ENCODE measurements around the gene BRICD5. TPM values are rescaled to one million over a fixed set of nuclear protein-coding genes. Genes with fewer than 3 reads are reported as not detected.
A peak's percentile ranks its signal among the peaks of the same experiment; 100 is the strongest.

BRICD5 gene
- total and polyA plus RNA-seq, 2 of the 13 experiments (the other 11 are each of a cell fraction or from before 2014, with no cell fraction given), result 1.6 to 5.8 TPM

DNA sequence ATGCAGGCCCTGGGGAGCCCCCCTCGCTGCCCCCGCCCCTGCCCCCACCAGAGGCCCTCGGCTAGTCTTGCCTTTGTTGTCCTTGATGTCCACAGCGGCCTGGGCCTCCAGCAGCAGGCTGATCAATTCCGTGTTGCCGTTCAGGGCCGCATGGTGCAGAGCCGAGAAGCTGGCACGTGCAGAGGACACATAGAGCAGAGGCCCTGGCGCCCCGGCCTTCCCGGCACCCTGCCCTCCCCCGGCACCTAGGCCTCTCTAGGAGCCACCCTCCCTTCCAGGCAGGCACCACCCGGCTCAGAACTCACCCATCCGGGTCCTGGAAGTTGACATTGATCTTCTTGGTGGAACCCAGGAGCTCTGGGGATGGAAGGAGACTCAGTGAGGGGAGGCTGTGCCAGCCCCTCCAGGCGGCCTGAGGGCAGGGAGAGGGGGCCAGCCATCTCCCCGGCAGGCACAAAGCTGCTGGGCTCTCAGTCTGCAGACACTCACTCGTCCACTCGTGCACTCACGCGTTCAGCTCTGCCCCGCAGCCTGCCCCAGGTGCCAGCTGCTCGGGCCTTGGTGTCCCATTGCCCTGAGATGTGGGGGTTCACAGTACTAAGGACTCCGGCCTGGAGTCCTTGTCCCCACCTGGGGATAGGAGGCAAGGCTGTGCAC lies 20.5 kb downstream of the BRICD5 start:
- ChIA-PET CTCF (ENCODE audit: low intra/inter-chr PET ratio, low total read pairs) (no interaction called here), POLR2A (interaction anchor here (0.7 to 3.5 kb wide), 8 partner anchors 15 to 181 kb away, joined by 3 to 29 read pairs (median 3); partner anchors contain the start of genes ECI1, PGP and TRAF7)
- in situ Hi-C loops (cut with HindIII; ENCODE audit: extremely low pct_ligation_motif_present, low pct_unique_long_range_greater_than_20kb), result no loop called here
- Histone ChIP-seq H3K4me1 (ENCODE audit: insufficient read depth, low read length) (peaks cover 45% of the 10 kb centered on the region), H3K79me2 (ENCODE audit: insufficient read depth, low read length) (no peaks in the 10 kb centered on the region), H3K27me3 (ENCODE audit: control insufficient read depth in 1 of 2, insufficient read depth in 2 of 2, low read length in 2 of 2) (0 out of 5 replicates have a peak, but pooled peaks cover 0 to 5% of the 10 kb centered on the region in 2 experiments), H3K36me3 (replicated peaks in 1 of 2; ENCODE audit: control insufficient read depth in 1 of 2, insufficient read depth in 2 of 2, low read length in 2 of 2) (no peaks in the 10 kb centered on the region), H3K4me2 (ENCODE audit: low read depth, low read length) (peak overlapping the region; percentile 61), H3K9me3 (ENCODE audit: low read length) (no peaks in the 10 kb centered on the region), H3K9ac (ENCODE audit: insufficient read depth, low read depth, low read length) (peak overlapping the region; percentile 56), H3K4me3 (replicated peaks in 1 of 3; ENCODE audit: insufficient read depth in 1 of 3, low read depth in 2 of 3, low read length in 3 of 3) (peak overlapping the region in 1 of 3 experiments; percentile 45; a peak in 2 of 6 replicates), H2AFZ (ENCODE audit: low read length) (no peak overlapping the region), H4K20me1 (ENCODE audit: insufficient read depth, low read length) (no peaks in the 10 kb centered on the region), H3K27ac (ENCODE audit: extremely low read length, insufficient read depth, low read length) (peak overlapping the region; percentile 48)
- intact Hi-C loops (cut with micrococcal nuclease; ENCODE audit: unreplicated experiment), result no loop called here
- DNase-seq (ENCODE audit: low spot score) (peak; percentile 31), FAIRE-seq (no peak), ATAC-seq (peak; percentile 52)
- 33% methylated on average over 7 of the region's 24 CpGs for WGBS (ENCODE audit: low lambda C conversion rate)
- BruUV-seq (replicated peaks), result no TSS peak
- TF ChIP-seq RAD21 (CRISPR knock-in tag; IDR thresholded peaks at IDR 0.05) (0 out of 2 replicates have a peak, but pooled peaks have one; percentile 13), ZMYM2 (CRISPR knock-in tag; IDR thresholded peaks at IDR 0.05) (no peak), NAIF1 (CRISPR knock-in tag; IDR thresholded peaks at IDR 0.05; ENCODE audit: borderline replicate concordance) (no peak), MAF1 (CRISPR knock-in tag; IDR thresholded peaks at IDR 0.05; ENCODE audit: borderline replicate concordance) (no peak), RARA (CRISPR knock-in tag; IDR thresholded peaks at IDR 0.05) (0 out of 2 replicates have a peak, but pooled peaks have one; percentile 25), ZNF7 (CRISPR knock-in tag; IDR thresholded peaks at IDR 0.05) (no peak), MEIS1 (CRISPR knock-in tag; IDR thresholded peaks at IDR 0.05; ENCODE audit: borderline replicate concordance) (peak; percentile 34; the same call in 1 of the 2 replicates), POGK (CRISPR knock-in tag; conservative IDR thresholded peaks at IDR 0.05) (0 out of 2 replicates have a peak, but pooled peaks have one; percentile 55), SPEN (CRISPR knock-in tag; IDR thresholded peaks at IDR 0.05; ENCODE audit: low read depth) (peak; percentile 61; the same call in 1 of the 2 replicates), MXD1 (CRISPR knock-in tag; IDR thresholded peaks at IDR 0.05) (peak; percentile 11; the same call in 1 of the 2 replicates), SMAD1 (CRISPR knock-in tag; IDR thresholded peaks at IDR 0.05; ENCODE audit: borderline replicate concordance, low read depth) (no peak), REPIN1 (CRISPR knock-in tag; IDR thresholded peaks at IDR 0.05; ENCODE audit: borderline replicate concordance, low read depth) (no peak), PAX8 (CRISPR knock-in tag; IDR thresholded peaks at IDR 0.05; ENCODE audit: borderline replicate concordance) (peak; percentile 49; the same call in 1 of the 2 replicates)
- TF ChIP-seq, protein P1, sequence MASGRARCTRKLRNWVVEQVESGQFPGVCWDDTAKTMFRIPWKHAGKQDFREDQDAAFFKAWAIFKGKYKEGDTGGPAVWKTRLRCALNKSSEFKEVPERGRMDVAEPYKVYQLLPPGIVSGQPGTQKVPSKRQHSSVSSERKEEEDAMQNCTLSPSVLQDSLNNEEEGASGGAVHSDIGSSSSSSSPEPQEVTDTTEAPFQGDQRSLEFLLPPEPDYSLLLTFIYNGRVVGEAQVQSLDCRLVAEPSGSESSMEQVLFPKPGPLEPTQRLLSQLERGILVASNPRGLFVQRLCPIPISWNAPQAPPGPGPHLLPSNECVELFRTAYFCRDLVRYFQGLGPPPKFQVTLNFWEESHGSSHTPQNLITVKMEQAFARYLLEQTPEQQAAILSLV (CRISPR knock-in tag; IDR thresholded peaks at IDR 0.05; ENCODE audit: borderline replicate concordance), result peak; percentile 72; the same call in 1 of the 2 replicates
- TF ChIP-seq, protein P2, sequence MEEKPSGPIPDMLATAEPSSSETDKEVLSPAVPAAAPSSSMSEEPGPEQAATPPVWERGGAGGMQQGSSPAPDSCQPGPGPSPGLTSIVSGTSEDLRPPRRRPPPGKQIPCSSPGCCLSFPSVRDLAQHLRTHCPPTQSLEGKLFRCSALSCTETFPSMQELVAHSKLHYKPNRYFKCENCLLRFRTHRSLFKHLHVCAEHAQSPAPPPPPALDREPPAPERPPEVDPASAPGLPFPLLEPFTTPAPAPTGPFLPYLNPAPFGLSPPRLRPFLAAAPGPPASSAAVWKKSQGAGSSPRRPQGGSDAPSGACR (CRISPR knock-in tag; IDR thresholded peaks at IDR 0.05), result 0 out of 2 replicates have a peak, but pooled peaks have one; percentile 59
